ENCODE results near the gene SCP2.

SCP2 gene

GRCh38 chr1:52927212-52928014, at the start of gene SCP2:
Gene SCP2, plus strand, starts transcription at chr1:52927276. Its CDS starts 121 bp downstream, at chr1:52927397.
- peak; percentile 86 for DNase-seq (ENCODE audit: insufficient read length, low spot score)

DNA sequence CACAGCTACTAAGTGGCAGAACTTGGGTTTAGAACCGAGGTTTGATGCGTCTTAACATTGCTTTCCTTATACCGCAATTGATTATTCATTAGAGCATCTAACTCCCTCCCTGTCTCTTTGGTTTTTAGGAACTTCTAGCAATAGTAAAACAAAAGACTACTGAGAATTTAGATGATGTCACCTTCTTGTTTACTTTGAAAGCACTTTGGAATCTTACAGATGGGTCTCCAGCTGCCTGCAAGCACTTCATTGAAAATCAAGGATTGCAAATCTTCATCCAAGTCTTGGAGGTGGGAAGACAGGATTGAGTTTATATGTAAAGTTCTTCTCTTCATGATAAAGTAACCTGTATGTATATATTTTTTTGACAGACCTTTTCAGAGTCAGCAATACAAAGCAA, 49.5 kb upstream of the SCP2 start:
- FAIRE-seq = no peak

More at GRCh38 chr1:52927212-52928014, at the start of gene SCP2:
- peak; percentile 86 for TF ChIP-seq POLR2A (IDR thresholded peaks at IDR 0.05; ENCODE audit: low read depth, low read length)
- FAIRE-seq = no peak

GRCh38 chr1:52880206-52880605, 46.9 kb upstream of the SCP2 start:
- FAIRE-seq (no peak), DNase-seq (ENCODE audit: insufficient read length, low spot score) (no peak)
- no peak for TF ChIP-seq POLR2A (IDR thresholded peaks at IDR 0.05; ENCODE audit: low read depth, low read length)

More for the DNA sequence above, 49.5 kb upstream of the SCP2 start:
- no peak for DNase-seq (ENCODE audit: insufficient read length, low spot score)
- no peak for TF ChIP-seq POLR2A (IDR thresholded peaks at IDR 0.05; ENCODE audit: low read depth, low read length)

DNA sequence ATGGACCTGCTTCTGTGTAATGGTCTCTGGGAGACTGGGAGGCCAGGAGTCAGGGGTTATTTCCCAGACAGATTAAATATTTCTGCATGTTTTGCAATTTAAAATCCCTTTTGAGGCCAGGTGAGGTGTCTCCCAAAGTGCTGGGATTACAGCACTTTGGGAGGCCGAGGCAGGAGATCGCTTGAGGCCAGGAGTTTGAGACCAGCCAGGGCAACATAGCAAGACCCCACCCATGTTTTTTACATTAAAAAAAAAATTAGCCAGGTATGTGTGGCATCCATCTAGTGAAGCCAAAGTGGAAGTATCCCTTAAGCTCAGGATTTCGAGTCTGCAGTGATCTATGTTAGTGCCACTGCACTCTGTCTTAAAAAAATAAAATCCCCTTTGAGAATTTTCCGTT, 39.6 kb upstream of the SCP2 start:
- TF ChIP-seq POLR2A (IDR thresholded peaks at IDR 0.05; ENCODE audit: low read depth, low read length) = no peak
- DNase-seq (ENCODE audit: insufficient read length, low spot score) = no peak
- no peak for FAIRE-seq

DNA sequence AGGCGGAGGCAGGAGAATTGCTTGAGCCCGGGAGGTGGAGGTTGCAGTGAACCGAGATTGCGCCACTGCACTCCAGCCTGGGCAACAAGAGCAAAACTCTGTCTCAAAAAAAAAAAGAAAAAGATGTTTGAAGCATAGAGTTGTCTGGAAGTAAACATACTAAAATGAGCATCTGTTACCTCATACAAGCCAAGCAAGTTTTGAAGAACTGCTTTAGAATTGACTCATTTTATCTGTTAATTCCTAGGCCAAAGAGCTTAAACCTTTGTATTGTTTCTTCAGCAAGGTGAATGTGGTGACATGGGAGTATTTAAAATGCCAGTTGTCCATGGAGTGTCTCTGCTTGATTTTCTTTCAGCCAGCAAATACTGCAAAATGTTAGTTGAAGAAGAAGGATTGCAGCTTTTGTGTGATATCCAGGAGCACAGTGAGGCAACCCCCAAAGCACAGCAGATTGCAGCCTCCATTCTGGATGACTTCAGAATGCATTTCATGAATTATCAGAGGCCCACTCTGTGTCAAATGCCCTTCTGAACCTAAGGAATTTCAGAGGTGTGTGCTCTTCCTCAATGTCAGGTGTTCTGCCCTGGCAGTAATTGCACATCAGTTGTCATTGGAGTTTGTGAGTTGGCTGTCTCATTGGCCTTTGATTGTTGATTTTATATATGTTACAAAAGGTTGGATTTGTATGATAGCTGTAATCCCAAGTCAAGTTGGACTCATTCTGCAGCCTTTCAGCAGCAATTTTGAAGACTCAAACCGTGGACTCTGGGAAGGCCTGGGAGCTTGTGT, 34.5 kb upstream of the SCP2 start:
- no peak for FAIRE-seq
- TF ChIP-seq POLR2A (IDR thresholded peaks at IDR 0.05; ENCODE audit: low read depth, low read length) = no peak
- no peak for DNase-seq (ENCODE audit: insufficient read length, low spot score)

GRCh38 chr1:52899445-52899894, 27.6 kb upstream of the SCP2 start:
- DNase-seq (ENCODE audit: insufficient read length, low spot score) (no peak), FAIRE-seq (no peak)
- TF ChIP-seq POLR2A (IDR thresholded peaks at IDR 0.05; ENCODE audit: low read depth, low read length) = no peak

- DNase-seq (ENCODE audit: insufficient read length, low spot score) (no peak), FAIRE-seq (no peak)
- no peak for TF ChIP-seq POLR2A (IDR thresholded peaks at IDR 0.05; ENCODE audit: low read depth, low read length)
Observed at GRCh38 chr1:52900402-52900801, 26.7 kb upstream of the SCP2 start.

DNA sequence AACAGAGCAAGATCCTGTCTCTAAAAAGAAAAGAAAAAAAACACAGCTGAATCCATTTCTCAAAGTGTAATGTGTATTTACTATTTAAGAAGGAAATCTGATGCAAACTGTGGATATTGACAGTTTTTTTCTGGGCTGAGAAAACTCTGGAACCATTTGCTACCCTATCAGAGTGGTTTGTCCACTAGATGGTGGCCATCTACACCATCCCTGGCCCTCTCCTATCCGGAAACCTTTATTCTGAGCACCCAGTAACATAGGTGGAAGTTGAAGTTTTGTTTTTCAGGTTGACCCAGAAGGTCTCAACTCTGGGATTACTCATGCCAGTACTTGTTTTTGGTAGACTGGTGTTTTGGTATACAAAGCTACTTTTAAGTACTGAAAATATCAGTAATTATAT, 25.7 kb upstream of the SCP2 start:
- FAIRE-seq = no peak
- no peak for TF ChIP-seq POLR2A (IDR thresholded peaks at IDR 0.05; ENCODE audit: low read depth, low read length)
- DNase-seq (ENCODE audit: insufficient read length, low spot score) = no peak

GRCh38 chr1:52904208-52904926, 22.7 kb upstream of the SCP2 start:
- FAIRE-seq (no peak), DNase-seq (ENCODE audit: insufficient read length, low spot score) (no peak)
- no peak for TF ChIP-seq POLR2A (IDR thresholded peaks at IDR 0.05; ENCODE audit: low read depth, low read length)

DNA sequence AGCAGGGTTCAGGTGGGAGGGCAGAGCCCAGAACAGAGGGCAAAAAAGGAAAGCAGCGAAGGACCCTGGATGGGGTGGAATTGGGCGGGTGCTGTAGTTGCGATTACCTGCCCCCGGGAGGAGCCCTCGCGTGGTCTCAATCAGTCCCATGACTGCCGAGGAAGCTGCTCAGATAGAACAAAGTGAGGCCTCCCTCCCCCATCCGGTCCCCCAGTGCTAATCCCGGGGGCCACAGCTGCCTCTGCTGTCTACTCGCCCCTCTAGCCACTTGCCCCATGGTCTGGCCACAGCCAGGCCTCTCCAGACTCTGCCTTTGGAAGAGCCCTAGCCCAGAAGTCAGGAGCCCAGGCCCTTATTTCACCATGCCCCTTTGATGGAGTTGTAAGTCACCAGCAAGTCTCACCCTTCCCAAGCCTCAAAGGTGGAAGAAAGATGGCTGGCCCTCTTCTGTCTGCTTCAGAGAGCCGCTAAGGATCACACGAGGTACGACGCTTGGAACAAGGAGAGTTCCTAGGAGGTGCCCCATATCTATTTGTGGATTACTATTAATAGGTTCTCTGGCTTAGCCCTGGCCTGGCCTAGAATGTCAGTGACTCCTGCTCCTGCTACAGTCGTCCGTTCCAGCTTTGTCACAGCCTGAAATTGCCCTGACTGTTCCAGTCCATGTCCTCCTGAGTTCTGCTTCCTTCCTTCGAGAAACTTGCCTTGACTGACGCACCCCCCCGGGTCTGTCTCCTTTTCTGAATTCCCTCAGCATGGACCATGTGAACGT, 22.0 kb upstream of the SCP2 start:
- DNase-seq (ENCODE audit: insufficient read length, low spot score) (peak; percentile 76), FAIRE-seq (no peak)
- TF ChIP-seq POLR2A (IDR thresholded peaks at IDR 0.05; ENCODE audit: low read depth, low read length) = no peak

GRCh38 chr1:52906135-52906603, 20.9 kb upstream of the SCP2 start:
- no peak for TF ChIP-seq POLR2A (IDR thresholded peaks at IDR 0.05; ENCODE audit: low read depth, low read length)
- no peak for FAIRE-seq
- no peak for DNase-seq (ENCODE audit: insufficient read length, low spot score)

GRCh38 chr1:52907068-52907811, 19.8 kb upstream of the SCP2 start:
- DNase-seq (ENCODE audit: insufficient read length, low spot score) (no peak), FAIRE-seq (no peak)
- TF ChIP-seq POLR2A (IDR thresholded peaks at IDR 0.05; ENCODE audit: low read depth, low read length) = no peak

DNA sequence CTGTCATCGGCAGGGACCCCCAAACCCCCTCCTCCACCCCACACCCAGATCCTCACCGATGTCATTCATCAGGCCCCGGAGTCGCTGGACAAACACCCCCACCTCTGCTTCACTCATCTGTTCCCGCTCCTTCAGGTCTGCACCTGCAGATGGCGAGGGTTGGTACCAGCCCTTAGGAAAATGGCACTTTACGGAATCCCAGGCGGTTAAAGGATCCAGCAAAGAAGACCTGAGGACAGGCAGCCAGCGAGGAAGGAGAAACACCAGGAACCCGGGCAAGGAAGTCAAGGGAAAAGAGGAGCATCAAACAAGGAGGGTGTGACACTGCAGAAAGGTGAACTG, 19.3 kb upstream of the SCP2 start:
- no peak for TF ChIP-seq POLR2A (IDR thresholded peaks at IDR 0.05; ENCODE audit: low read depth, low read length)
- no peak for DNase-seq (ENCODE audit: insufficient read length, low spot score)
- no peak for FAIRE-seq
